Measurements from ENCODE around the gene CCDC107. TPM values are rescaled to one million over a fixed set of nuclear protein-coding genes. Genes with fewer than 3 reads are reported as not detected.

Gene CCDC107
- total RNA-seq, 2 experiments from 2014 or later: 11.4 to 20.3 TPM

GRCh38 chr9:35658968-35659220, 802 bp downstream of the CCDC107 start:
- no peaks in the 10 kb centered on the region for H3K9me2 ChIP-seq (ENCODE audit: insufficient read depth, low read length)
- ChIA-PET CTCF (ENCODE audit: unreplicated experiment) (interaction anchor here (1.5 kb wide), 2 partner anchors 54 to 69 kb away, joined by 5 to 6 read pairs; partner anchors contain the start of gene TESK1), POLR2A (interaction anchor here (1.1 to 3.9 kb wide), 6 partner anchors 11 to 73 kb away, joined by 3 to 47 read pairs (median 7); partner anchors contain the start of genes CREB3, TESK1 and TLN1)
- no peaks in the 10 kb centered on the region for H3K9me3 ChIP-seq (ENCODE audit: low read length)
- H2AFZ ChIP-seq (ENCODE audit: low read length): peak overlapping the region; percentile 24; the same call in 1 of the 2 replicates
- H3K79me2 ChIP-seq (ENCODE audit: insufficient read depth, low read depth, low read length): peaks cover 24% of the 10 kb centered on the region; the same call in 1 of the 2 replicates
- peaks cover 35% of the 10 kb centered on the region for H3K36me3 ChIP-seq (ENCODE audit: insufficient read depth, low read length)
- 0 out of 2 replicates have a peak, but pooled peaks cover 5% of the 10 kb centered on the region for H4K20me1 ChIP-seq (ENCODE audit: insufficient read depth, low read length)
- no TSS peak for BruUV-seq (replicated peaks)
- H3K4me3 ChIP-seq (ENCODE audit: low read depth, low read length, poor library complexity, severe bottlenecking): peak overlapping the region; percentile 81
- TF ChIP-seq CTCF (conservative IDR thresholded peaks at IDR 0.05; ENCODE audit: low read length): no peak; the same call in 1 of the 2 replicates
- TF ChIP-seq EZH2phosphoT487 (IDR thresholded peaks at IDR 0.05; ENCODE audit: borderline replicate concordance, low read depth, low read length): no peak
- peak overlapping the region; percentile 84 for H3K27ac ChIP-seq (ENCODE audit: low read depth, low read length, poor library complexity, severe bottlenecking)
- H3K4me2 ChIP-seq (ENCODE audit: low read length): peak overlapping the region; percentile 96
- peaks cover 65% of the 10 kb centered on the region for H3K4me1 ChIP-seq (ENCODE audit: insufficient read depth, low read length, poor library complexity, severe bottlenecking)
- no peak for DNase-seq (ENCODE audit: low spot score)
- intact Hi-C loops (cut with micrococcal nuclease; ENCODE audit: unreplicated experiment): loop anchor here (2.0 to 5.0 kb wide), 5 partner anchors 38 to 168 kb away; partner anchors contain the start of genes CD72, FAM221B, TESK1 and TMEM8B

DNA sequence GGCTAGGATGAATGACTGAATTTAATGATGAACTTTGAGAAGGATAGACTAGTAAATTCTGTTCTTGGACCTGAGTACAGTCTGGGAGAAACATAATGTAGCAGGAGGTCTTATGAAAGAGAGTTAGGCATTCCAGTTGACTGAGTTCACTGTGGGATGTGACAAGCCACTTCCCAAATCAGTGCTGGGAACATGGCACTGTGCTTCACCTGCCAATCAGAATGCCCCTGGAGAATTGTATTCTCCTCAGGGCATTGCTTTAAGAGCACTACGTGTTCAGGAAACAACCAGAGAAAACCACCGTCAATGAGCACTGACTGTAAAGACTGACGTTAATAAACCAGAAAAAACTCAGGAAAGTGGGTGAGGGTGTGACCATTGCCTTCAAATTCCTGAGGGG, 1.2 kb downstream of the CCDC107 start:
- ChIA-PET POLR2A (interaction anchor here (1.8 to 3.9 kb wide), 5 partner anchors 12 to 72 kb away, joined by 6 to 47 read pairs (median 7); partner anchors contain the start of genes CREB3, TESK1 and TLN1), CTCF (ENCODE audit: unreplicated experiment) (interaction anchor here (1.5 kb wide), 2 partner anchors 54 to 68 kb away, joined by 5 to 6 read pairs; partner anchors contain the start of gene TESK1)
- peaks cover 35% of the 10 kb centered on the region for H3K36me3 ChIP-seq (ENCODE audit: insufficient read depth, low read length)
- TF ChIP-seq CTCF (conservative IDR thresholded peaks at IDR 0.05; ENCODE audit: low read length) (no peak), EZH2phosphoT487 (IDR thresholded peaks at IDR 0.05; ENCODE audit: borderline replicate concordance, low read depth, low read length) (no peak)
- H3K9me3 ChIP-seq (ENCODE audit: low read length): no peaks in the 10 kb centered on the region
- 0 out of 2 replicates have a peak, but pooled peaks cover 5% of the 10 kb centered on the region for H4K20me1 ChIP-seq (ENCODE audit: insufficient read depth, low read length)
- peaks cover 28% of the 10 kb centered on the region; the same call in 1 of the 2 replicates for H3K79me2 ChIP-seq (ENCODE audit: insufficient read depth, low read depth, low read length)
- peak overlapping the region; percentile 81 for H3K4me3 ChIP-seq (ENCODE audit: low read depth, low read length, poor library complexity, severe bottlenecking)
- H2AFZ ChIP-seq (ENCODE audit: low read length): no peak overlapping the region
- intact Hi-C loops (cut with micrococcal nuclease; ENCODE audit: unreplicated experiment): loop anchor here (2.0 to 5.0 kb wide), 5 partner anchors 37 to 168 kb away; partner anchors contain the start of genes CD72, FAM221B, TESK1 and TMEM8B
- H3K27ac ChIP-seq (ENCODE audit: low read depth, low read length, poor library complexity, severe bottlenecking): peak overlapping the region; percentile 84
- peaks cover 66% of the 10 kb centered on the region for H3K4me1 ChIP-seq (ENCODE audit: insufficient read depth, low read length, poor library complexity, severe bottlenecking)
- H3K4me2 ChIP-seq (ENCODE audit: low read length): peak overlapping the region; percentile 96
- no peaks in the 10 kb centered on the region for H3K9me2 ChIP-seq (ENCODE audit: insufficient read depth, low read length)
- no TSS peak for BruUV-seq (replicated peaks)
- DNase-seq (ENCODE audit: low spot score): no peak

GRCh38 chr9:35660966-35661415, 2.9 kb downstream of the CCDC107 start:
- POLR2A ChIA-PET: interaction anchor here (0.6 to 5.5 kb wide), 9 partner anchors 13 to 151 kb away, joined by 3 to 28 read pairs (median 4); partner anchors contain the start of genes CD72, CREB3, SPAG8 and TLN1
- H3K4me3 ChIP-seq (ENCODE audit: low read depth, low read length, poor library complexity, severe bottlenecking): no peak overlapping the region

More at GRCh38 chr9:35660966-35661415, 2.9 kb downstream of the CCDC107 start:
- no peak for DNase-seq (ENCODE audit: low spot score)
- H3K4me1 ChIP-seq (ENCODE audit: insufficient read depth, low read length, poor library complexity, severe bottlenecking): peaks cover 74% of the 10 kb centered on the region
- no peak for TF ChIP-seq EZH2phosphoT487 (IDR thresholded peaks at IDR 0.05; ENCODE audit: borderline replicate concordance, low read depth, low read length)
- peak; percentile 61 for TF ChIP-seq CTCF (conservative IDR thresholded peaks at IDR 0.05; ENCODE audit: low read length)
- no peaks in the 10 kb centered on the region for H3K9me2 ChIP-seq (ENCODE audit: insufficient read depth, low read length)
- 0 out of 2 replicates have a peak, but pooled peaks cover 5% of the 10 kb centered on the region for H4K20me1 ChIP-seq (ENCODE audit: insufficient read depth, low read length)
- BruUV-seq (replicated peaks): no TSS peak
- no peak overlapping the region for H2AFZ ChIP-seq (ENCODE audit: low read length)
- intact Hi-C loops (cut with micrococcal nuclease; ENCODE audit: unreplicated experiment): no loop called here
- H3K36me3 ChIP-seq (ENCODE audit: insufficient read depth, low read length): peaks cover 35% of the 10 kb centered on the region
- H3K27ac ChIP-seq (ENCODE audit: low read depth, low read length, poor library complexity, severe bottlenecking): no peak overlapping the region
- CTCF ChIA-PET (ENCODE audit: unreplicated experiment): interaction anchor here (1.0 to 1.7 kb wide), 4 partner anchors 11 to 70 kb away, joined by 3 to 5 read pairs (median 3); no protein-coding TSS in a partner anchor
- H3K79me2 ChIP-seq (ENCODE audit: insufficient read depth, low read depth, low read length): peaks cover 28% of the 10 kb centered on the region; the same call in 1 of the 2 replicates
- no peaks in the 10 kb centered on the region for H3K9me3 ChIP-seq (ENCODE audit: low read length)
- peak overlapping the region; percentile 96 for H3K4me2 ChIP-seq (ENCODE audit: low read length)

All from OCI-LY7 (cell line).